Panc1 (cell line): ENCODE measurements around the gene PRKCZ.

Source experiments
- POLR2AphosphoS5 ChIP-seq: IDR thresholded peaks from 2 replicates; pipeline ENCODE4 v1.6.1; 2012; ENCODE audit warnings: mild to moderate bottlenecking, low read depth, low read length, moderate library complexity
- SIN3A ChIP-seq: IDR thresholded peaks from 2 replicates; pipeline ENCODE4 v1.6.1; 2012; ENCODE audit warnings: low read depth, mild to moderate bottlenecking, low read length, moderate library complexity, borderline replicate concordance; ENCODE audit not compliant: insufficient read depth
- TCF7L2 ChIP-seq: IDR thresholded peaks from 2 replicates; pipeline ENCODE4 v1.6.1; 2011; ENCODE audit warnings: mild to moderate bottlenecking, low read depth, low read length, inconsistent platforms

- TF ChIP-seq POLR2AphosphoS5 = no peak
- no peak for TF ChIP-seq SIN3A
- no peak for TF ChIP-seq TCF7L2
Observed at GRCh38 chr1:2014181-2014580, 36.0 kb upstream of the PRKCZ start.
